Activated naive CD8-positive, alpha-beta T cell treated with anti-CD3 and anti-CD28 coated beads, Interleukin-2, amount 50 U/mL, for 24 hours (primary cell): ENCODE measurements around the gene EXOC4.
"Not testable (repeated sequence)": the region's sequence is repeated elsewhere in the genome, so short reads cannot be mapped to it uniquely, and the experiment has no call there.

Experiments
- ATAC-seq: fragments of 150-1000 bp; cut with Tn5 transposase; one replicate; pipeline ENCODE4 v1.10.0; 2021
- DNase-seq: peaks from one replicate; pipeline ENCODE4 v3.0.0; 2021
- H3K27ac Mint-ChIP-seq: one replicate; pipeline ENCODE4 v1.8.0; 2021; ENCODE audit warnings: mild to moderate bottlenecking, mixed read lengths
- H3K27me3 Mint-ChIP-seq: one replicate; pipeline ENCODE4 v1.8.0; 2021; ENCODE audit warnings: mixed read lengths
- H3K36me3 Mint-ChIP-seq: one replicate; pipeline ENCODE4 v1.8.0; 2021; ENCODE audit warnings: low read depth, mixed read lengths
- H3K4me1 Mint-ChIP-seq: one replicate; pipeline ENCODE4 v1.8.0; 2021; ENCODE audit warnings: mixed read lengths
- H3K4me3 Mint-ChIP-seq: one replicate; pipeline ENCODE4 v1.8.0; 2021; ENCODE audit warnings: mild to moderate bottlenecking, moderate library complexity, mixed read lengths
- H3K9me3 Mint-ChIP-seq: one replicate; pipeline ENCODE4 v1.8.0; 2021; ENCODE audit warnings: mixed read lengths

The EXOC4 gene

GRCh38 chr7:133315332-133316040 is 62.6 kb downstream of the EXOC4 start:
- H3K4me1 Mint-ChIP-seq: peaks cover 12% of the 10 kb centered on the region
- no peak for DNase-seq
- H3K27ac Mint-ChIP-seq: no peak overlapping the region
- no peak for ATAC-seq
- H3K4me3 Mint-ChIP-seq: no peak overlapping the region
- peaks cover 3% of the 10 kb centered on the region for H3K9me3 Mint-ChIP-seq
- H3K36me3 Mint-ChIP-seq: peaks cover 31% of the 10 kb centered on the region
- no peaks in the 10 kb centered on the region for H3K27me3 Mint-ChIP-seq

DNA sequence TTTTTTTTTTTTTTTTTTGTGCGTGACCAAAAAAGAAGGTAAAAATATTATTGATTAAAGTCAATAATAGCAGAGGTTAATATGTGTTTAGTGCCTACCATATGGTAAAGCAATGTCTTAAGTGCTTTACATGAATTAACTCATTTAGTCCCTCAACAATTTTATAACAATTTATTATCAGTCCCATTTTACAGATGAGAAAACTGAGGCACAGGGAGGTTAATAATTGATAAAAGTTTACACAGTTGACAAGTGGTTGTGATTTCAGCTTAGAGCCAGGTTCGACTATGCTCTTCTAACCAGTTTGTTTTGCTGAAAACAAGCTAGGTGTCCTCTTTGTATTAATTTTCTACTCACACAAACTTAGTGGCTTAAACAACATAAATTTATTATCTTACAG is 67.0 kb downstream of the EXOC4 start:
- DNase-seq (no peak), ATAC-seq (no peak)
- Mint-ChIP-seq H3K27ac (no peak overlapping the region), H3K4me3 (no peak overlapping the region), H3K27me3 (no peaks in the 10 kb centered on the region), H3K4me1 (no peaks in the 10 kb centered on the region), H3K36me3 (peaks cover 65% of the 10 kb centered on the region), H3K9me3 (peaks cover 31% of the 10 kb centered on the region)

GRCh38 chr7:133320891-133321290 is 68.0 kb downstream of the EXOC4 start:
- no peak for ATAC-seq
- H3K9me3 Mint-ChIP-seq: peaks cover 34% of the 10 kb centered on the region
- no peaks in the 10 kb centered on the region for H3K27me3 Mint-ChIP-seq

DNA sequence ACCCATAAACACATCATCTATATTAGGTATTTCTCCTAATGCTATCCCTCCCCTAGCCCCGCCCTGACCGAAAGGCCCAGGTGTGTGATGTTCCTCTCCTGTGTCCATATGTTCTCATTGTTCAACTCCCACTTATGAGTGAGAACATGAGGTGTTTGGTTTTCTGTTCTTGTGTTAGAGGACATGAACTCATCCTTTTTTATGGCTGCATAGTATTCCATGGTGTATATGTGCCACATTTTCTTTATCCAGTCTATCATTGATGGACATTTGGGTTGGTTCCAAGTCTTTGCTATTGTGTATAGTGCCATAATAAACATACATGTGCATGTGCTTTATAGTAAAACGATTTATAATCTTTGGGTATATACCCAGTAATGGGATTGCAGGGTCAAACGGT is 68.5 kb downstream of the EXOC4 start:
- H3K4me1 Mint-ChIP-seq, ATAC-seq, H3K4me3 Mint-ChIP-seq, DNase-seq, H3K27me3 Mint-ChIP-seq: not testable (repeated sequence)
- H3K36me3 Mint-ChIP-seq: peaks cover 77% of the 10 kb centered on the region
- peaks cover 36% of the 10 kb centered on the region for H3K9me3 Mint-ChIP-seq
- H3K27ac Mint-ChIP-seq: peak overlapping the region; percentile 16

More at GRCh38 chr7:133320891-133321290, 68.0 kb downstream of the EXOC4 start:
- Mint-ChIP-seq H3K36me3 (peaks cover 72% of the 10 kb centered on the region), H3K27ac (no peak overlapping the region), H3K4me1 (no peaks in the 10 kb centered on the region), H3K4me3 (no peak overlapping the region)
- no peak for DNase-seq

- H3K9me3 Mint-ChIP-seq: peaks cover 26% of the 10 kb centered on the region
- H3K27me3 Mint-ChIP-seq, DNase-seq, H3K4me1 Mint-ChIP-seq, ATAC-seq, H3K27ac Mint-ChIP-seq, H3K4me3 Mint-ChIP-seq: not testable (repeated sequence)
- H3K36me3 Mint-ChIP-seq: peaks cover 75% of the 10 kb centered on the region
Measured at GRCh38 chr7:133326745-133327144, 73.9 kb downstream of the EXOC4 start.

DNA sequence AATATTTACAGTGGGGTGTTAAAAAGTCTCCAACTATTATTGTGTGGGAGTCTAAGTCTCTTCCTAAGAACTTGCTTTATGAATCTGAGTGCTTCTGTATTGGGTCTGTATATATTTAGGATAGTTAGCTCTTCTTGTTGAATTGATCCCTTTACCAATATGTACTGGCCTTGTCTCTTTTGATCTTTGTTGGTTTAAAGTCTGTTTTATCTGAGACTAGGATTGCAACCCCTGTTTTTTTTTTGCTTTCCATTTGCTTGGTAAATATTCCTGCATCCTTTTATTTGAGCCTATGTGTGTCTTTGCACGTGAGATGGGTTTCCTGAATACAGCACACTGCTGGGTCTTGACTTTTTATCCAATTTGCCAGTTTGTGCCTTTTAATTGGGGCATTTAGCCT is 75.1 kb downstream of the EXOC4 start:
- ATAC-seq, H3K4me1 Mint-ChIP-seq: not testable (repeated sequence)

DNA sequence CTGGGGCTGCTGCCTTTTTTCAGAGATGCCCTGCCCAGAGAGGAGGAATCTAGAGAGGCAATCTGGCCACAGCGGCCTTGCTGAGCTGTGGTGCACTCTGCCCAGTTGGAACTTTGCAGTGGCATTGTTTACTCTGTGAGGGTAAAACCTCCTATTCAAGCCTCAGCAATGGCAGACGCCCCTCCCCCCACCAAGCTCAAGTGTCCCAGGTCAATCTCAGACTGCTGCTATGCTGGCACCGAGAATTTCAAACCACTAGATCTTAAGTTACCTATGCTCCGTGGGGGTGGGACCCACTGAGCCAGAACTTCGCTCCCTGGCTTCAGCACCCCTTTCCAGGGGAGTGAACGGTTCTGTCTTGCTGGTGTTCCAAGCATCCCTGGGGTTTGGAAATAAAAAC is 77.2 kb downstream of the EXOC4 start:
- DNase-seq (no peak), ATAC-seq (no peak)
- Mint-ChIP-seq H3K36me3 (peaks cover 59% of the 10 kb centered on the region), H3K27me3 (no peaks in the 10 kb centered on the region), H3K4me1 (no peaks in the 10 kb centered on the region), H3K27ac (no peak overlapping the region), H3K9me3 (peaks cover 10% of the 10 kb centered on the region), H3K4me3 (no peak overlapping the region)

More for the DNA sequence above, 75.1 kb downstream of the EXOC4 start:
- not testable (repeated sequence) for H3K27me3 Mint-ChIP-seq, H3K4me3 Mint-ChIP-seq, DNase-seq, H3K27ac Mint-ChIP-seq
- peaks cover 62% of the 10 kb centered on the region for H3K36me3 Mint-ChIP-seq
- H3K9me3 Mint-ChIP-seq: peaks cover 15% of the 10 kb centered on the region

DNA sequence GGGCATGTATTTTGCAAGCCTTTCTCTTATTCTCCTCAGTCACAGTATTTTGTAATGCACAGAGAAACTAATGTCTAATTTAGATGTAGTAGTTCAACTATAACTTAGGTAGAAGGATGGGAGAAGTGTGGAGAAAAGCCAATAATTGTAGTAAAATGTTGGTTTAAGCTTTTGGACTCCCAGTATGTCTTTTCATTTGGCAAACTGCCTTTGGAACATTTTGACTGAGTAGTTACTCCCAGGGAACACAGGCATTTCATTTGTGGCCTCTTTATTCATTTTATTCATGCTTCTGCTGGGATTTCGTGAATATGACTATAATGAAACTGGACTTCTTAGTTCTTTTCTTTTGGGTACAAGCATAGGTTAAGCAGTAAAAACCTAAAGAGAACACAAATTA is 79.0 kb downstream of the EXOC4 start:
- H3K27me3 Mint-ChIP-seq: no peaks in the 10 kb centered on the region
- ATAC-seq (no peak), DNase-seq (no peak)
- peaks cover 17% of the 10 kb centered on the region for H3K9me3 Mint-ChIP-seq
- no peak overlapping the region for H3K27ac Mint-ChIP-seq
- H3K36me3 Mint-ChIP-seq: peaks cover 57% of the 10 kb centered on the region
- no peak overlapping the region for H3K4me3 Mint-ChIP-seq
- no peaks in the 10 kb centered on the region for H3K4me1 Mint-ChIP-seq

GRCh38 chr7:133339772-133340171 is 86.9 kb downstream of the EXOC4 start:
- ATAC-seq (no peak), DNase-seq (no peak)
- no peaks in the 10 kb centered on the region for H3K4me1 Mint-ChIP-seq
- peaks cover 60% of the 10 kb centered on the region for H3K9me3 Mint-ChIP-seq
- H3K4me3 Mint-ChIP-seq: no peak overlapping the region
- peaks cover 73% of the 10 kb centered on the region for H3K36me3 Mint-ChIP-seq
- H3K27ac Mint-ChIP-seq: no peak overlapping the region
- no peaks in the 10 kb centered on the region for H3K27me3 Mint-ChIP-seq

DNA sequence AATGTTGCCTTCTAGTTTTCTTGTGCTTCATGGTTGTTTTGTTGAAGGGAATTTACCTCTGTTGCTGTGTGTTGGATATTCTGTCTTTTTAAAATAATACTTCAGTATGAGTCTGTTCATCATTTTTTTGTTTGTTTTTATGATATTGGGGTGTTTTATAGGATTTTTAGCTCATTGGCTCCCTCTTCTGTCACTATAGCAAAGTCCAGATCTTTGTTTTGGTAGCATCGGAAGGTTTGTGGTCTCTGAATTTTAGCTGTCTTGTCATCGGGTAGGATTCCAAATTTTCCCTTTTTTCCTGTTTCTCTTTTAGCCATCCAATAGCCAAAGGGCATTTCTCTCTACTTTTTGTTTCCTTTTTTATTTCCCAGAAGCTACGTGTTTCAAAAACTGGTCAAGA is 91.4 kb downstream of the EXOC4 start:
- Mint-ChIP-seq H3K36me3 (peaks cover 55% of the 10 kb centered on the region), H3K9me3 (peaks cover 38% of the 10 kb centered on the region), H3K27ac (no peak overlapping the region), H3K4me1 (peaks cover 9% of the 10 kb centered on the region), H3K4me3 (no peak overlapping the region), H3K27me3 (no peaks in the 10 kb centered on the region)
- DNase-seq: no peak
- ATAC-seq: no peak

DNA sequence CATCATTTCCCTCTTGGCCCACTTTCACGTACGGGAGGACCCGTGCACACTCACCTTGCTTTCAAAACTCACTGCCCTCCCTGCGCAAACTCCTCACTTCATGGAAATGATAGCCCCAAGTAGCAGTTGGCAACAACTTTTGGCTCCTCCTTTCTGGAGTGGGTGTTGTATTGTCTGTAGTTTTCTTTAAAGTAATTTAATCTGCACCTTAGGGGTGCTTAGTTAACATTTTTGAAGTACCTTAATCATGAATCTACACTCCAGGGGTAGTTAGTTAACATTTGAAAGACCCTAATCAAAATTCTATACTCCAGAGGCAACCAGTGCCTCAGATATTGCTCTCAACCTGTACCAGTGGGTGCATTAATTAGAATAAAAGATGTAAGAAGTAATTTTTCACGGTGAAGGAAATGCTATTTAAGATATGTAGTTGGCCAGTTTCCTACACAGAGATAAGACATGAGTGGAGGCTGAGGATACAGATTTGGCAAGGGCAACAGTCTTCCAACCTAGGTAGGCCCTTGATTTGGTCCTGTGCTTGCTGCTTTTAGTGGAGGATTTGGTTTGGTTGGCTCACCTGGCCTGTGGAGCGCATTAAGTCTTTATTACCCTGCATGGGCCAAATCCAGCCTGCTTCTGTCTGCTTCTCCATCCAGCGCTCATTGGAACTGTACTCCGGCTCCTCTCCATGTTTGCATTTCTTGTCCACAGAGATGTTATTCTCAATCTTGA is 93.0 kb downstream of the EXOC4 start:
- Mint-ChIP-seq H3K9me3 (peaks cover 37% of the 10 kb centered on the region), H3K4me1 (peaks cover 10% of the 10 kb centered on the region), H3K27me3 (no peaks in the 10 kb centered on the region), H3K27ac (no peak overlapping the region), H3K4me3 (no peak overlapping the region), H3K36me3 (peaks cover 52% of the 10 kb centered on the region)
- no peak for DNase-seq
- ATAC-seq: no peak

DNA sequence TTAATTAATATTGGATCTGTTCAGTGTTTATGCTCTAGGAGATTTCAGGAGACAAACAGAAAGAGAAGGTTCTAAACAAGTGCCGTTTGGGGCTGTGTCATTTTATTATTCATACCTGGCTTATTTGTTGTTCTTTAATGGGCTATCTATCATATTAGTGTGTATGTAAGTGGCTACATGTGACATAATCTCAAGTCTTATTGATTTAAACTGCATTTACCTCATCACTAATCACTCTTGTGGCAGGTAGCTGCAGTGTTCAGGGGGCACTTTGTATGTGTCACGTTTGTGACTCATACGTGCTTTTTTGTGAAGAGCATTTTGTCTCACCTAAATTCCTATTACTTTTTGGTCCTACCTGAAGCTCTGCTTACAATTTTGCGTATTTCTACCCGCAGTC is 95.4 kb downstream of the EXOC4 start:
- Mint-ChIP-seq H3K36me3 (peaks cover 47% of the 10 kb centered on the region), H3K27me3 (no peaks in the 10 kb centered on the region), H3K9me3 (peaks cover 32% of the 10 kb centered on the region), H3K27ac (no peak overlapping the region), H3K4me3 (no peak overlapping the region), H3K4me1 (peaks cover 10% of the 10 kb centered on the region)
- ATAC-seq (no peak), DNase-seq (no peak)

- H3K9me3 Mint-ChIP-seq: peaks cover 38% of the 10 kb centered on the region
Measured at GRCh38 chr7:133349101-133349500, 96.2 kb downstream of the EXOC4 start.

DNA sequence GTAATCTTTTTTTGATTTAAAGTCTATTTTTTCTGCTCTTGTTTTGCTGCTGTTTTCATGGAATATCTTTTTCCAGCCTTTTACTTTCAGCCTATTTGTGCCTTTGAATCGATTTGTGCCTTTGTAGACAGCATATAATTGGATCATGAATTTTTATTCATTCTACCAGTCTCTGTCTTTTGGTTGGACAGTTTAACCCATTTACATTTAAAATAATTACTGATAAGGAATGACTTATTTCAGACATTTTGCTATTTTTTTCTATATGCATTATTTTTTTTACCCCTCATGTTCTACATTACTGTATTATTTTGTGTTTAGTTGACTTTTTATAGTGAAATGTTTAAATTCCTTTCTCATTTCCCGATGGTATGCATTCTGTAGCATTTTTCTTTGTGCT is 99.6 kb downstream of the EXOC4 start:
- peaks cover 13% of the 10 kb centered on the region for H3K4me1 Mint-ChIP-seq

More at GRCh38 chr7:133349101-133349500, 96.2 kb downstream of the EXOC4 start:
- peaks cover 47% of the 10 kb centered on the region for H3K36me3 Mint-ChIP-seq
- H3K27ac Mint-ChIP-seq: no peak overlapping the region
- ATAC-seq (peak; percentile 73), DNase-seq (no peak)
- no peak overlapping the region for H3K4me3 Mint-ChIP-seq
- no peaks in the 10 kb centered on the region for H3K27me3 Mint-ChIP-seq
- peaks cover 10% of the 10 kb centered on the region for H3K4me1 Mint-ChIP-seq

GRCh38 chr7:133353775-133354174 is 100.9 kb downstream of the EXOC4 start:
- Mint-ChIP-seq H3K4me3 (no peak overlapping the region), H3K36me3 (peaks cover 44% of the 10 kb centered on the region)

More for the DNA sequence above, 99.6 kb downstream of the EXOC4 start:
- Mint-ChIP-seq H3K27me3 (no peaks in the 10 kb centered on the region), H3K4me3 (no peak overlapping the region), H3K27ac (no peak overlapping the region), H3K36me3 (peaks cover 47% of the 10 kb centered on the region), H3K9me3 (peaks cover 38% of the 10 kb centered on the region)
- ATAC-seq (no peak), DNase-seq (no peak)

More at GRCh38 chr7:133353775-133354174, 100.9 kb downstream of the EXOC4 start:
- no peaks in the 10 kb centered on the region for H3K27me3 Mint-ChIP-seq
- DNase-seq (no peak), ATAC-seq (no peak)
- H3K27ac Mint-ChIP-seq: no peak overlapping the region
- peaks cover 38% of the 10 kb centered on the region for H3K9me3 Mint-ChIP-seq
- H3K4me1 Mint-ChIP-seq: peaks cover 7% of the 10 kb centered on the region
